ENCODE results near the gene RASAL2. TPM values are rescaled to one million over a fixed set of nuclear protein-coding genes. Genes with fewer than 3 reads are reported as not detected.
"Not testable (repeated sequence)": the region's sequence is repeated elsewhere in the genome, so short reads cannot be mapped to it uniquely, and the experiment has no call there.

Gene RASAL2
- total and polyA plus RNA-seq, 9 of the 15 experiments (the other 6 are each of a cell fraction or from before 2014, with no cell fraction given), result 0.13 to 1.0 (median 0.62) TPM

DNA sequence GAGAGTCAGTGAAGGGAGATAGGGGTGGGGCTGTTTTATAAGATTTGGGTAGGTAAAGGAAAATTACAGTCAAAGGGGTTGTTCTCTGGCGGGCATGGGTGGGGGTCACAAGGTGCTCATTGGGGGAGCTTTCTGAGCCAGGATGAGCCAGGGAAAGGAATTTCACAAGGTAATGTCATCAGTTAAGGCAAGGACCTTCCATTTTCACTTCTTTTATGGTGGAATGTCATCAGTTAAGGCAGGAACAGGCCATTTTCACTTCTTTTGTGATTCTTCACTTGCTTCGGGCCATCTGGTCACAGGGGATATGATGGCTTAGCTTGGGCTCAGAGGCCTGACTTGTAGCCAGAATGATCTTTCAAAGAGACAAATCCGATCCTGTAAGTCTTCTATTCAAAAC is 159.7 kb downstream of the RASAL2 start:
- BruUV-seq (replicated peaks); H3K27me3 ChIP-seq (ENCODE audit: control insufficient read depth in 2 of 2, insufficient read depth in 2 of 2, low read length in 2 of 2); H3K4me3 ChIP-seq; intact Hi-C loops (cut with micrococcal nuclease); ATAC-seq; H4K20me1 ChIP-seq (replicated peaks; ENCODE audit: control insufficient read depth, insufficient read depth, low read length); in situ Hi-C loops (cut with MboI); H3K4me1 ChIP-seq (replicated peaks in 1 of 2; ENCODE audit: control insufficient read depth in 2 of 2, insufficient read depth in 2 of 2, low read length in 2 of 2); H3K9ac ChIP-seq (ENCODE audit: insufficient read depth in 1 of 2, low read depth in 2 of 2, low read length in 2 of 2); POLR2A ChIA-PET; DNase-seq (ENCODE audit: extremely low read depth in 1 of 4, low spot score in 3 of 4); FAIRE-seq; H3K79me2 ChIP-seq (ENCODE audit: control insufficient read depth, insufficient read depth, low read length); H2AFZ ChIP-seq (ENCODE audit: low read depth, low read length); H3K27ac ChIP-seq (ENCODE audit: extremely low read depth, low read depth, low read length); CTCF ChIA-PET (ENCODE audit: low intra/inter-chr PET ratio); H3K36me3 ChIP-seq (ENCODE audit: control insufficient read depth, insufficient read depth, low read length); H3K9me3 ChIP-seq (replicated peaks; ENCODE audit: control insufficient read depth, insufficient read depth, low read depth, low read length); H3K4me2 ChIP-seq (ENCODE audit: insufficient read depth, low read length); H3K9me1 ChIP-seq (ENCODE audit: control insufficient read depth, insufficient read depth, low read length): not testable (repeated sequence)
- WGBS (ENCODE audit: insufficient coverage, low coverage, missing lambda C conversion rate), result 0% methylated on average over 3 of the region's 3 CpGs

DNA sequence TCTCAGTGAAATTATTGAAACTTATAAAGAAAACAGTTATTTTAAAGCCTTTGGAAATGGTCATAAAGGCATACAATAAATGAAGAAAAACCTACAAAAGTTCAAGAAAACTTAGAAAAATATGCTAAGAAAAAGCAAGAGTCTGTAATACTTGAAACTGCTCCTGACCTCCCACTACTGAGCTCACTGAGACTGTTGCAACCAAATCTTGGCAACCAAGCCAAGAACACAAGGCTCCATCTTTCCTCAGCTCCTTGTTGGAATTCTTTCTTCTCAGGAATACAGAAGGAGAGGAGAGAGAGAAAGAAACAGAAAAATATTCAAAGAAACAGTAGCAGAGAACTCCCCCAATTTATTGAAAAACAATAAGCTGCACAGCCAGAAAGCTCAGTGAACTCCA is 160.5 kb downstream of the RASAL2 start:
- Histone ChIP-seq H3K79me2 (ENCODE audit: control insufficient read depth, insufficient read depth, low read length) (no peaks in the 10 kb centered on the region), H3K27me3 (ENCODE audit: control insufficient read depth in 2 of 2, insufficient read depth in 2 of 2, low read length in 2 of 2) (no peaks in the 10 kb centered on the region), H3K4me1 (replicated peaks in 1 of 2; ENCODE audit: control insufficient read depth in 2 of 2, insufficient read depth in 2 of 2, low read length in 2 of 2) (no peaks in the 10 kb centered on the region), H3K4me2 (ENCODE audit: insufficient read depth, low read length) (no peak overlapping the region), H3K4me3 (no peak overlapping the region), H3K9me1 (ENCODE audit: control insufficient read depth, insufficient read depth, low read length) (no peaks in the 10 kb centered on the region), H3K27ac (ENCODE audit: extremely low read depth, low read depth, low read length) (no peak overlapping the region), H4K20me1 (replicated peaks; ENCODE audit: control insufficient read depth, insufficient read depth, low read length) (no peaks in the 10 kb centered on the region), H3K36me3 (ENCODE audit: control insufficient read depth, insufficient read depth, low read length) (no peaks in the 10 kb centered on the region), H2AFZ (ENCODE audit: low read depth, low read length) (no peak overlapping the region), H3K9me3 (replicated peaks; ENCODE audit: control insufficient read depth, insufficient read depth, low read depth, low read length) (no peaks in the 10 kb centered on the region), H3K9ac (ENCODE audit: insufficient read depth in 1 of 2, low read depth in 2 of 2, low read length in 2 of 2) (no peak overlapping the region)
- no TSS peak for BruUV-seq (replicated peaks)
- DNase-seq (ENCODE audit: extremely low read depth in 1 of 4, low spot score in 3 of 4), result no peak
- no peak for FAIRE-seq
- ChIA-PET CTCF (ENCODE audit: low intra/inter-chr PET ratio) (no interaction called here), POLR2A (no interaction called here)
- intact Hi-C loops (cut with micrococcal nuclease), result no loop called here
- ATAC-seq, result no peak
- in situ Hi-C loops (cut with MboI), result no loop called here
- TF ChIP-seq ZKSCAN8 (CRISPR knock-in tag; IDR thresholded peaks at IDR 0.05) (no peak), SNRNP70 (optimal IDR thresholded peaks at IDR 0.05; ENCODE audit: low read depth, low read length) (no peak), NFATC3 (IDR thresholded peaks at IDR 0.05) (no peak), ESRRB (CRISPR knock-in tag; IDR thresholded peaks at IDR 0.05; ENCODE audit: borderline replicate concordance) (no peak), FOXM1 (IDR thresholded peaks at IDR 0.05; ENCODE audit: low read depth) (no peak), FOXM1 (CRISPR knock-in tag; IDR thresholded peaks at IDR 0.05; ENCODE audit: low read depth) (no peak), KLF16 (IDR thresholded peaks at IDR 0.05) (no peak), MCM7 (IDR thresholded peaks at IDR 0.05) (no peak), U2AF2 (optimal IDR thresholded peaks at IDR 0.05; ENCODE audit: low read depth, low read length) (no peak), CEBPG (CRISPR knock-in tag; IDR thresholded peaks at IDR 0.05) (no peak), CEBPG (tag; conservative IDR thresholded peaks at IDR 0.05 in 1 of 2, IDR thresholded peaks at IDR 0.05 in 1 of 2) (no peak), ILK (tag; IDR thresholded peaks at IDR 0.05; ENCODE audit: borderline replicate concordance, low read depth) (no peak), PRMT5 (CRISPR knock-in tag; IDR thresholded peaks at IDR 0.05) (no peak), MYC (IDR thresholded peaks at IDR 0.05; ENCODE audit: low read depth, low read length) (no peak), MYC (CRISPR knock-in tag; IDR thresholded peaks at IDR 0.05; ENCODE audit: borderline replicate concordance, low read depth) (no peak)
- TF ChIP-seq, protein P1, sequence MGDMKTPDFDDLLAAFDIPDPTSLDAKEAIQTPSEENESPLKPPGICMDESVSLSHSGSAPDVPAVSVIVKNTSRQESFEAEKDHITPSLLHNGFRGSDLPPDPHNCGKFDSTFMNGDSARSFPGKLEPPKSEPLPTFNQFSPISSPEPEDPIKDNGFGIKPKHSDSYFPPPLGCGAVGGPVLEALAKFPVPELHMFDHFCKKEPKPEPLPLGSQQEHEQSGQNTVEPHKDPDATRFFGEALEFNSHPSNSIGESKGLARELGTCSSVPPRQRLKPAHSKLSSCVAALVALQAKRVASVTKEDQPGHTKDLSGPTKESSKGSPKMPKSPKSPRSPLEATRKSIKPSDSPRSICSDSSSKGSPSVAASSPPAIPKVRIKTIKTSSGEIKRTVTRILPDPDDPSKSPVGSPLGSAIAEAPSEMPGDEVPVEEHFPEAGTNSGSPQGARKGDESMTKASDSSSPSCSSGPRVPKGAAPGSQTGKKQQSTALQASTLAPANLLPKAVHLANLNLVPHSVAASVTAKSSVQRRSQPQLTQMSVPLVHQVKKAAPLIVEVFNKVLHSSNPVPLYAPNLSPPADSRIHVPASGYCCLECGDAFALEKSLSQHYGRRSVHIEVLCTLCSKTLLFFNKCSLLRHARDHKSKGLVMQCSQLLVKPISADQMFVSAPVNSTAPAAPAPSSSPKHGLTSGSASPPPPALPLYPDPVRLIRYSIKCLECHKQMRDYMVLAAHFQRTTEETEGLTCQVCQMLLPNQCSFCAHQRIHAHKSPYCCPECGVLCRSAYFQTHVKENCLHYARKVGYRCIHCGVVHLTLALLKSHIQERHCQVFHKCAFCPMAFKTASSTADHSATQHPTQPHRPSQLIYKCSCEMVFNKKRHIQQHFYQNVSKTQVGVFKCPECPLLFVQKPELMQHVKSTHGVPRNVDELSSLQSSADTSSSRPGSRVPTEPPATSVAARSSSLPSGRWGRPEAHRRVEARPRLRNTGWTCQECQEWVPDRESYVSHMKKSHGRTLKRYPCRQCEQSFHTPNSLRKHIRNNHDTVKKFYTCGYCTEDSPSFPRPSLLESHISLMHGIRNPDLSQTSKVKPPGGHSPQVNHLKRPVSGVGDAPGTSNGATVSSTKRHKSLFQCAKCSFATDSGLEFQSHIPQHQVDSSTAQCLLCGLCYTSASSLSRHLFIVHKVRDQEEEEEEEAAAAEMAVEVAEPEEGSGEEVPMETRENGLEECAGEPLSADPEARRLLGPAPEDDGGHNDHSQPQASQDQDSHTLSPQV (IDR thresholded peaks at IDR 0.05), result no peak

All from K562 (cell line).